Vagina (tissue), 2 donors: ENCODE results near the gene ZYG11A. TPM values are rescaled to one million over a fixed set of nuclear protein-coding genes. Genes with fewer than 3 reads are reported as not detected.

Experiments used
- DNase-seq, 2 donors: peaks; one replicate each; pipeline ENCODE4 v3.0.0-alpha.2; 2017; ENCODE audit errors: extremely low spot score in 2 of 2
- H3K27ac ChIP-seq: fragments of 200-600 bp; sonication (generic); one replicate; pipeline ENCODE4 v1.5.1; 2019
- H3K27me3 ChIP-seq: fragments of 200-600 bp; sonication (generic); one replicate; pipeline ENCODE4 v1.5.1; 2019
- H3K36me3 ChIP-seq, 2 donors: fragments of 200-600 bp; sonication (generic); one replicate each; pipeline ENCODE4 v1.5.1; 2017 to 2019
- H3K4me1 ChIP-seq: fragments of 200-600 bp; sonication (generic); one replicate; pipeline ENCODE4 v1.5.1; 2019
- H3K4me3 ChIP-seq, 2 donors: fragments of 200-600 bp; sonication (generic); 1 replicate in 1 of 2; 2 replicates in 1 of 2; pipeline ENCODE4 v1.5.1; 2016 to 2019
- H3K9me3 ChIP-seq: fragments of 200-600 bp; sonication (generic); one replicate; pipeline ENCODE4 v1.5.1; 2019
- CTCF ChIP-seq, 3 experiments: fragments of 450-650 bp in 2 of 3; fragments of 200-600 bp in 1 of 3; sonication (generic) in 1 of 3; IDR thresholded peaks; one replicate each; pipeline ENCODE4 v1.5.1; 2017 to 2019; ENCODE audit warnings: antibody characterized with exemption in 3 of 3, mild to moderate bottlenecking in 2 of 3, moderate library complexity in 2 of 3
- POLR2A ChIP-seq, 2 donors: fragments of 450-650 bp; IDR thresholded peaks; one replicate each; pipeline ENCODE4 v1.6.1; 2017; ENCODE audit warnings: antibody characterized with exemption in 2 of 2, mild to moderate bottlenecking in 2 of 2, moderate library complexity in 2 of 2
- POLR2AphosphoS5 ChIP-seq, 2 donors: sonication (generic); formaldehyde crosslinking; IDR thresholded peaks; one replicate each; pipeline ENCODE4 v1.9.0; 2017; ENCODE audit warnings: antibody characterized with exemption in 2 of 2, mild to moderate bottlenecking in 2 of 2, low read depth in 1 of 2; ENCODE audit not compliant: insufficient read depth in 1 of 2
- intact Hi-C: fragments of 100-400 bp; cut with DNase I; formaldehyde crosslinking; loops from one replicate; pipeline ENCODE4 v1.15.1; 2023
- microRNA counts, 2 donors: library from miRNA; unstranded; fragments of <30 nt; microRNA quantifications; one replicate each; lab custom pipeline; 2016 to 2017
- microRNA-seq: library from miRNA; unstranded; fragments of <30 nt; microRNA quantifications from one replicate; pipeline ENCODE4, GENCODE V29; 2017; ENCODE audit warnings: borderline number of aligned reads, borderline replicate concordance
- small RNA-seq: library from RNA; depleted of rRNA; stranded (forward); fragments of <200 nt; gene quantifications from one replicate; pipeline ENCODE3, GENCODE V24; 2016
- total RNA-seq: library from RNA; depleted of rRNA; stranded (reverse); fragments of >200 nt; gene quantifications from one replicate; pipeline ENCODE4 v1.2.3, GENCODE V29; 2016

ZYG11A gene
- total RNA-seq, 1 donor from 2014 or later: 0.74 TPM

DNA sequence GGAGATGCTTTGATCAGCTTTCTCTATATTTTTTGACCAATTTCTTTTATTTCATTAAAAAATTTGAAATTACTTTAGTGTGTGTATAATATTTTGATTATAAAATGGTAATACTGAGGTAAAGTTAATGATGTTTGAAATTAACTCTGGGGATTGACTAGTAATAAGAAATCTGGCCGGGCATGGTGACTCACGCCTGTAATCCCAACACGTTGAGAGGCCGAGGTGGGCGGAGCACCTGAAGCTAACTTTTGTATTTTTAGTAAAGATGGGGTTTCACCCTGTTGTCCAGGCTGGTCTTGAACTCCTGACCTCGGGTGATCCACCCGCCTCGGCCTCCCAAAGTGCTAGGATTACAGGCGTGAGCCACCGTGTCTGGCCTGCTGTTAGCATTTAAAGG lies 102.0 kb downstream of the ZYG11A start:
- TF ChIP-seq POLR2AphosphoS5 (IDR thresholded peaks at IDR 0.05; ENCODE audit: insufficient read depth in 1 of 2, low read depth in 1 of 2): no peak
- no peak for TF ChIP-seq POLR2A (IDR thresholded peaks at IDR 0.05)
- no peak for TF ChIP-seq CTCF (IDR thresholded peaks at IDR 0.05)
- Histone ChIP-seq H3K9me3 (no peaks in the 10 kb centered on the region), H3K36me3 (no peaks in the 10 kb centered on the region), H3K27ac (no peak overlapping the region), H3K4me3 (no peak overlapping the region), H3K27me3 (no peaks in the 10 kb centered on the region), H3K4me1 (no peaks in the 10 kb centered on the region)
- intact Hi-C loops: no loop called here
- DNase-seq: no peak

MicroRNAs within 50 kb of the gene (microRNA counts, 767-probe panel; counts per million panel counts)
- microRNA hsa-miR-1273f (lab: Ali Mortazavi, UCI) (238 to 261 counts per million in 2 donors), microRNA hsa-miR-1273g-5p (lab: Ali Mortazavi, UCI) (238 to 261 counts per million in 2 donors)

Small RNAs within 50 kb of the gene (microRNA-seq; reads per million reads assigned to microRNA genes)
- gene MIR1273F: not detected
- not detected for gene MIR1273G
- gene MIR5095: not detected

Small RNAs within 50 kb of the gene (small RNA-seq; reads per million reads assigned to genes)
- not detected for gene AC099677.1
- not detected for gene AC099677.2
- not detected for gene MIR1273F
- not detected for gene MIR1273G
- not detected for gene MIR5095
- gene RNU6-969P: not detected

Other genes starting within 250 kb of the ZYG11A start
- gene GPX7, start 240.4 kb upstream of the ZYG11A start, total RNA-seq: 9.8 TPM
- 3.2 TPM for gene SHISAL2A, start 209.6 kb upstream of the ZYG11A start, total RNA-seq
- gene COA7, start 144.4 kb upstream of the ZYG11A start, total RNA-seq: 9.8 TPM
- gene ZYG11B, start 116.3 kb upstream of the ZYG11A start, total RNA-seq: 30.4 TPM
- 90.8 TPM for gene ECHDC2, start 79.0 kb downstream of the ZYG11A start, total RNA-seq
- 61.9 TPM for gene SCP2, start 84.5 kb downstream of the ZYG11A start, total RNA-seq
- gene PODN, start 219.5 kb downstream of the ZYG11A start, total RNA-seq: 207 TPM